Measurements from ENCODE around the gene LRRC8A.

GRCh38 chr9:128945798-128946501 is 64.0 kb downstream of the LRRC8A start:
- TF ChIP-seq CTCF (IDR thresholded peaks at IDR 0.05) = no peak
- no peak for TF ChIP-seq EP300 (IDR thresholded peaks at IDR 0.05)
- no peak for TF ChIP-seq POLR2AphosphoS5 (IDR thresholded peaks at IDR 0.05)
- no peak for TF ChIP-seq POLR2A (IDR thresholded peaks at IDR 0.05; ENCODE audit: low read depth)
